Epithelial cell of esophagus (primary cell): ENCODE results near the gene CHST1.

Source experiments
- DNase-seq: peaks from one replicate; pipeline ENCODE4 v3.0.0; 2010; ENCODE audit warnings: low read depth
- H3K4me3 ChIP-seq: 2 replicates; pipeline ENCODE4 v1.5.1; 2011; ENCODE audit warnings: mild to moderate bottlenecking, low read length, control low read depth
- CTCF ChIP-seq: IDR thresholded peaks from 2 replicates; pipeline ENCODE4 v1.5.1; 2011; ENCODE audit warnings: low read depth, mild to moderate bottlenecking, low read length, control low read depth, inconsistent platforms; ENCODE audit not compliant: insufficient read depth; ENCODE audit errors: missing control alignments

CHST1 gene

GRCh38 chr11:45669956-45670355 lies 4.5 kb upstream of the CHST1 start:
- TF ChIP-seq CTCF, result no peak
- H3K4me3 ChIP-seq, result no peak overlapping the region
- no peak for DNase-seq

GRCh38 chr11:45669146-45669545 lies 3.7 kb upstream of the CHST1 start:
- TF ChIP-seq CTCF, result no peak
- no peak for DNase-seq
- no peak overlapping the region for H3K4me3 ChIP-seq

GRCh38 chr11:45667929-45668680 lies 2.7 kb upstream of the CHST1 start:
- no peak overlapping the region for H3K4me3 ChIP-seq
- TF ChIP-seq CTCF, result no peak
- DNase-seq, result no peak

- H3K4me3 ChIP-seq, result no peak overlapping the region
- TF ChIP-seq CTCF, result no peak
- no peak for DNase-seq
Measured at GRCh38 chr11:45666648-45667642, 1.5 kb upstream of the CHST1 start.

GRCh38 chr11:45665933-45666647 lies 668 bp upstream of the CHST1 start:
- no peak overlapping the region for H3K4me3 ChIP-seq
- TF ChIP-seq CTCF, result no peak
- DNase-seq, result no peak

GRCh38 chr11:45664376-45665205 lies 831 bp downstream of the CHST1 start:
- no peak for TF ChIP-seq CTCF
- peak overlapping the region; percentile 11 for H3K4me3 ChIP-seq
- DNase-seq, result no peak
